HCT116 (cell line): ENCODE results near the gene NLRP8. TPM values are rescaled to one million over a fixed set of nuclear protein-coding genes. Genes with fewer than 3 reads are reported as not detected.

Source experiments
- ATAC-seq: fragments of 200-7000 bp; cut with Tn5 transposase; 2 replicates; pipeline ENCODE4 v1.9.1; 2020; ENCODE audit warnings: mild to moderate bottlenecking, moderate library complexity
- BruUV-seq: library from RNA; stranded (reverse); fragments of 400-500 nt; replicated peaks from 2 replicates; lab custom pipeline; 2021; lab: Mats Ljungman, UMichigan
- CTCF ChIA-PET: fragments of 300-600 bp; sonication (Branson Sonifier 250); formaldehyde crosslinking; loops from one replicate; lab custom pipeline; 2021; ENCODE audit warnings: antibody characterized with exemption; lab: Charles Lee
- POLR2A ChIA-PET: fragments of 300-600, 350-600 bp; sonication (Branson Sonifier 250); formaldehyde crosslinking; loops from one replicate; lab custom pipeline; 2021; ENCODE audit warnings: antibody characterized with exemption; lab: Charles Lee
- RAD21 ChIA-PET, 2 experiments: fragments of 300-600 bp; sonication (Branson Sonifier 250); formaldehyde crosslinking; loops; one replicate each; lab custom pipeline; 2023; ENCODE audit warnings: low total read pairs in 2 of 2; ENCODE audit not compliant: uncharacterized antibody in 2 of 2, unreplicated experiment in 2 of 2, low non-redundant PET in 1 of 2; lab: Charles Lee
- DNase-seq: peaks from one replicate; pipeline ENCODE4 v3.0.0-alpha.2; 2010; ENCODE audit warnings: low read depth, low spot score
- H2AFZ ChIP-seq: fragments of 200-600 bp; shearing (Covaris generic), sonication (generic); 2 replicates; pipeline ENCODE4 v1.6.1; 2017; ENCODE audit warnings: low read depth, mixed run types, mixed read lengths, antibody characterized with exemption, low read length; ENCODE audit not compliant: poor library complexity, severe bottlenecking
- H3K27ac ChIP-seq: 2 replicates; pipeline ENCODE4 v1.5.1; 2012; ENCODE audit warnings: low read depth, low read length
- H3K27me3 ChIP-seq: fragments of 200-600 bp; sonication (generic); 2 replicates; pipeline ENCODE4 v1.6.1; 2016; ENCODE audit warnings: mixed run types, low read length, mixed read lengths; ENCODE audit not compliant: insufficient read depth
- H3K36me3 ChIP-seq, 2 experiments: fragments of 200-500 bp in 1 of 2; fragments of 200-600 bp in 1 of 2; sonication (Bioruptor generic) in 1 of 2; sonication (generic) in 1 of 2; 2 replicates each; pipeline versions ENCODE4 v1.5.1 to v1.6.1; 2014 to 2016; ENCODE audit warnings: low read length in 2 of 2, inconsistent platforms in 1 of 2, mixed read lengths in 1 of 2, mixed run types in 1 of 2; ENCODE audit not compliant: insufficient read depth in 2 of 2, control insufficient read depth in 1 of 2
- H3K4me1 ChIP-seq, 2 experiments: fragments of 200-600 bp in 1 of 2; sonication (generic) in 1 of 2; 2 replicates each; pipeline versions ENCODE4 v1.5.1 to v1.6.1; 2012 to 2017; ENCODE audit warnings: low read length in 2 of 2, inconsistent platforms in 1 of 2, mild to moderate bottlenecking in 1 of 2, mixed read lengths in 1 of 2, mixed run types in 1 of 2, moderate library complexity in 1 of 2; ENCODE audit not compliant: insufficient read depth in 2 of 2, control insufficient read depth in 1 of 2
- H3K4me2 ChIP-seq: fragments of 200-600 bp; sonication (generic); 2 replicates; pipeline ENCODE4 v1.6.1; 2017; ENCODE audit warnings: mixed run types, low read length, mixed read lengths
- H3K4me3 ChIP-seq, 2 experiments: fragments of 200-600 bp in 1 of 2; sonication (generic) in 1 of 2; replicated peaks in 1 of 2; 2 replicates each; pipeline ENCODE4 v1.5.1; 2011 to 2016; ENCODE audit warnings: low read length in 2 of 2, control low read depth in 1 of 2, low read depth in 1 of 2, mild to moderate bottlenecking in 1 of 2, mixed read lengths in 1 of 2, mixed run types in 1 of 2
- H3K79me2 ChIP-seq: fragments of 200-600 bp; sonication (generic); 2 replicates; pipeline ENCODE4 v1.6.1; 2017; ENCODE audit warnings: mild to moderate bottlenecking, mixed run types, low read length, moderate library complexity, mixed read lengths; ENCODE audit not compliant: insufficient read depth
- H3K9ac ChIP-seq: fragments of 200-600 bp; sonication (generic); 2 replicates; pipeline ENCODE4 v1.6.1; 2016; ENCODE audit warnings: low read length, mixed read lengths
- H3K9me2 ChIP-seq: fragments of 200-600 bp; sonication (generic), shearing (Covaris generic); 2 replicates; pipeline ENCODE4 v1.6.1; 2017; ENCODE audit warnings: mixed run types, mild to moderate bottlenecking, moderate library complexity; ENCODE audit not compliant: insufficient read depth
- H3K9me3 ChIP-seq, 2 experiments: fragments of 200-500 bp in 1 of 2; fragments of 200-600 bp in 1 of 2; sonication (Bioruptor generic) in 1 of 2; sonication (generic) in 1 of 2; 2 replicates each; pipeline ENCODE4 v1.6.1; 2014 to 2017; ENCODE audit warnings: low read length in 2 of 2, mixed read lengths in 2 of 2, inconsistent platforms in 1 of 2, low read depth in 1 of 2, mild to moderate bottlenecking in 1 of 2, mixed run types in 1 of 2, moderate library complexity in 1 of 2; ENCODE audit not compliant: control insufficient read depth in 1 of 2, insufficient read depth in 1 of 2
- H4K20me1 ChIP-seq: fragments of 200-600 bp; sonication (generic), shearing (Covaris generic); 2 replicates; pipeline ENCODE4 v1.6.1; 2017; ENCODE audit warnings: mixed run types, mild to moderate bottlenecking, moderate library complexity; ENCODE audit not compliant: insufficient read depth
- CBX3 ChIP-seq: IDR thresholded peaks from 2 replicates; pipeline ENCODE4 v1.6.1; 2012; ENCODE audit warnings: low read depth
- CTCF ChIP-seq, 3 experiments: fragments of 200-600 bp in 1 of 3; sonication (generic) in 1 of 3; IDR thresholded peaks in 2 of 3; conservative IDR thresholded peaks in 1 of 3; 2 replicates each; pipeline ENCODE4 v1.5.1; 2012 to 2017; ENCODE audit warnings: low read depth in 2 of 3, low read length in 2 of 3, antibody characterized with exemption in 1 of 3, borderline replicate concordance in 1 of 3, control low read depth in 1 of 3, mild to moderate bottlenecking in 1 of 3, mixed read lengths in 1 of 3, mixed run types in 1 of 3, moderate library complexity in 1 of 3; ENCODE audit not compliant: insufficient read depth in 1 of 3
- EGR1 ChIP-seq: IDR thresholded peaks from 2 replicates; pipeline ENCODE4 v1.6.1; 2012; ENCODE audit warnings: low read depth
- FOSL1 ChIP-seq: IDR thresholded peaks from 2 replicates; pipeline ENCODE4 v1.6.1; 2012; ENCODE audit warnings: low read depth
- RAD21 ChIP-seq: IDR thresholded peaks from 2 replicates; pipeline ENCODE4 v1.6.1; 2012; ENCODE audit warnings: low read depth, mild to moderate bottlenecking
- TCF7L2 ChIP-seq: IDR thresholded peaks from 2 replicates; pipeline ENCODE4 v1.7.0; 2011; ENCODE audit warnings: borderline replicate concordance, inconsistent platforms; ENCODE audit not compliant: insufficient read depth, insufficient read length; ENCODE audit errors: extremely low read depth
- intact Hi-C: fragments of 100-400 bp; cut with micrococcal nuclease; formaldehyde crosslinking; loops from 2 replicates; pipeline ENCODE4 v1.10.0; 2022
- total RNA-seq: library from RNA; stranded (reverse); gene quantifications from one replicate; pipeline ENCODE4 v1.2.1, GENCODE V29; 2021; ENCODE audit not compliant: unreplicated experiment

Gene NLRP8
- total RNA-seq, 1 experiment from 2014 or later, result not detected

- no peaks in the 10 kb centered on the region; a peak in 1 of 4 replicates for H3K36me3 ChIP-seq
- H3K4me2 ChIP-seq, result no peak overlapping the region
- no peak overlapping the region for H3K27ac ChIP-seq
- no peaks in the 10 kb centered on the region for H3K9me3 ChIP-seq
- BruUV-seq, result no TSS peak
- DNase-seq (no peak), ATAC-seq (no peak)
- H3K9ac ChIP-seq, result no peak overlapping the region
- ChIA-PET RAD21 (no interaction called here), CTCF (no interaction called here), POLR2A (no interaction called here)
- no peaks in the 10 kb centered on the region for H4K20me1 ChIP-seq
- intact Hi-C loops, result loop anchor here (2.0 kb wide), 1 partner anchor 420 kb away; no protein-coding TSS in a partner anchor
- no peak for TF ChIP-seq TCF7L2
- no peak for TF ChIP-seq CBX3
- TF ChIP-seq FOSL1, result no peak
- no peaks in the 10 kb centered on the region for H3K9me2 ChIP-seq
- H3K4me3 ChIP-seq, result no peak overlapping the region
- H3K27me3 ChIP-seq, result peaks cover 30% of the 10 kb centered on the region
- no peaks in the 10 kb centered on the region for H3K79me2 ChIP-seq
- no peak overlapping the region for H2AFZ ChIP-seq
- H3K4me1 ChIP-seq, result no peaks in the 10 kb centered on the region
These were observed 34.7 kb upstream of the NLRP8 start for GRCh38 chr19:55912916-55913315.

- Histone ChIP-seq H3K36me3 (no peaks in the 10 kb centered on the region; a peak in 1 of 4 replicates), H3K4me1 (no peaks in the 10 kb centered on the region), H3K4me2 (no peak overlapping the region), H4K20me1 (no peaks in the 10 kb centered on the region), H3K79me2 (no peaks in the 10 kb centered on the region), H3K4me3 (no peak overlapping the region), H3K9me3 (no peaks in the 10 kb centered on the region), H3K27me3 (peaks cover 30% of the 10 kb centered on the region), H2AFZ (peak overlapping the region; percentile 51), H3K9me2 (no peaks in the 10 kb centered on the region), H3K9ac (no peak overlapping the region), H3K27ac (no peak overlapping the region)
- RAD21 ChIA-PET, result interaction anchor here in 1 of 2 experiments (0.6 kb wide), 1 partner anchor 104 kb away, joined by 3 read pairs; no protein-coding TSS in a partner anchor
- intact Hi-C loops, result loop anchor here (2.0 kb wide), 1 partner anchor 419 kb away; no protein-coding TSS in a partner anchor
- ATAC-seq, result peak; percentile 92
- peak; percentile 44; the same call in 1 of the 2 replicates for TF ChIP-seq RAD21
- peak; percentile 38 to 85 (median 63); a peak in 5 of 6 replicates for TF ChIP-seq CTCF (IDR thresholded peaks at IDR 0.05 in 2 of 3, conservative IDR thresholded peaks at IDR 0.05 in 1 of 3; ENCODE audit: borderline replicate concordance in 1 of 3, insufficient read depth in 1 of 3, low read depth in 2 of 3, low read length in 2 of 3)
- no peak for TF ChIP-seq EGR1
- DNase-seq, result peak; percentile 13
- POLR2A ChIA-PET, result no interaction called here
- BruUV-seq, result no TSS peak
- CTCF ChIA-PET, result interaction anchor here (0.6 to 1.1 kb wide), 5 partner anchors 17 to 420 kb away, joined by 3 to 18 read pairs (median 3); no protein-coding TSS in a partner anchor
These were observed 33.9 kb upstream of the NLRP8 start for GRCh38 chr19:55913643-55914268.
